ENCODE data around the gene CNTNAP3B.
"Not testable (repeated sequence)": the region's sequence is repeated elsewhere in the genome, so short reads cannot be mapped to it uniquely, and the experiment has no call there.

Gene CNTNAP3B

DNA sequence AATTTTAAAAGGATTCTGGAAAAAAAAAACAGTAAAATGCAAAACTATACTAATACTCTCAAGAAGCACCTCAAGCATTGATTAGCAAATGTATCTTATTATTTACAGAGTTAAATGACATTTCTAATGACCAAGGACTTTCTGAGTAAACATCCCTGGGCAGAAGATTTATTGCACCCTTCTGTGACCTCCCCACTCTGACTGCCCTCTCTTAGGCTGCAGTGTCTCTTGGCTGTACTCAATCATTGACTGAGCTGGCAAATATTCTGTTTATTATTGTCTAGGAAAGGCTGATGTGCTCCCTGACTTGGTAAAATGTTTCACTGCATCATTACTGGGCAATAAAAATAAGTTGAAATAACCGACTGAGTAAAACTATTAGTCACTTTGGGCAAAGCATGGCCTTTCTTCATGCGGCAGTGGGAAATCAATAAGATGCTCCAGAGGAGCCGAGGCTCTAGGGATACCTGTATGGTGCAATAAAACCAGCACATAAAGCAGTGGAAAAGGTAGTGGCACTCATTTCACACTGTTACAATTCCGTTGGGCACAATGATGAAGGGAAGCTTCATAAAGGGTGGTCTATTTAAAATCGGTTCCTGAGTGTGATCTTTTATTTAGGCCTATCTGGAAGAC is 151.1 kb downstream of the CNTNAP3B start:
- not testable (repeated sequence) for DNase-seq (ENCODE audit: low read depth, low spot score)

DNA sequence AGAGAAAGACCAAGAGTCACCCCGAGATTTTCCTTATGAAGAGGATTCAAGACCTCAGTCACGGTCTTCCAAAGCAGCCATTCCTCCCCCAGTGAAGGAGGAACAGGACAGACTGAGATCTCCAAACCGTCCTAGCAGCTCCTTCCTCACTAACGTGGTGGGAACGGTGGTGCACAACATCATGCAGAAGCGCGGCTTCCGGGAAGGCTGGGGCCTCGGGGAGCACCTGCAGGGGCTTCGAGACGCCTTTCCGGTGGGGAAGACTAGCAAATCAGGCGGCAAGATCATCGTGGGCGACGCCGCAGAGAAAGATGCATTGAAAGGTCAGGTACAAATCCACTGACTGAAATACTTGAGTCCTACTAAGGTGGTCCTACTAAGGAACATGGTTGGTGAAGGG is 154.3 kb downstream of the CNTNAP3B start:
- DNase-seq (ENCODE audit: low read depth, low spot score), result not testable (repeated sequence)

DNA sequence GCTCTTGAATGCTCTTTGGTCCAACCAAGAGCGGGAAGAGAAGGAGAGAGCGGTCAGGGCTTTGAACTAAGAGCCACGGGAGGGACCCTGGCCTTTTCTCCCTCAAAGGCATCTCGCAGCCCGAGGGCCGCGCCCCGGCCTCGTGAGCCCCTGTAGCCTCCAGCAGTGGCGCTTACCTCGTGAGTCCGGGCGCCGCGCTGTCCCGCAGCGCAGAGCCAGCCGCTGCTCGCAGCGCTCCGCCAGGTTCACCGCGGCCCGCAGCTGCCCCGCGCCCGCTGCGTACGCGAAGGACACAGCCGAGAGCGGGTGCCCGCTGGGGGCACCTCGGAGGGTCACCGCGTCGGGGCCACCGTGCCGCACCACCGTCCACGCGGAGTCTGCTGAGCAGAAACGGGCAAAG is 176.2 kb downstream of the CNTNAP3B start:
- DNase-seq (ENCODE audit: low read depth, low spot score), result not testable (repeated sequence)

DNA sequence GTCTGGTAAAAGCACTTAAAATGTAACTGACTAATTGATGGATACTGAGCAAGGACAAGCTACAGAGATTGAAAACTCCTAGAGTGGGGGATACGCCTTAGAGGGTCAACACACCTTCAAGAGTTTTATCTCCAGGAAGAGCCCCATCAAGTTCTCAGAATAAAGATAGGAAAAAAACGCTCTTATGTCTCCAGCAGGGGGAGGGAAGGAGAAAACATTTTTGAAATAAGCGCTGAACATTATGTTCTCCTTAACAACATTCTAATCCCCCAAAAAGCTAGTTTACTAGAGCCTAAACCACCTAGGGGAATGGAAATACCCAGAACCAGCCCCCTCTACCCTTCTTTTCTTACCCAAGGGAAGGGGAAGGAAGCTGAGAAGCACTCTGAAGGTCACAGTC is 187.5 kb downstream of the CNTNAP3B start:
- DNase-seq (ENCODE audit: low read depth, low spot score), result not testable (repeated sequence)

DNA sequence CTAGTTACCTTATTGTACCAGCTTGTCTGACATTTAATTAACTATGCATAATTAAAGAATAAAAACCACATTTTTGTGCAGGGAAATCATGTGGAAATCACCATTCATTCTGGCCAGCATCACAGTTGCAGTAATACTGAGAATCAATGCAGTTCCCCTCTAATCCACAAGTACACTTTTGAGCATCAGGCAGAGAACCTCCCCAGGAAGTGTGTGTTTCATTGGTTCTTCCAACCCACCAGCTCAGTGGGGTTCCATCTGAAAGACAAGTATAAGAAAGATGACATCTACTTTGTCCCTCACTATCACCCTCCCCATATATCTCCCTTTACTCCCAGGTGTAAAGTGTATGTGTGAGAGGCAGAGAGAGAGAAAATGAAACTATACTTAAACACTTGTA is 191.1 kb downstream of the CNTNAP3B start:
- DNase-seq (ENCODE audit: low read depth, low spot score), result not testable (repeated sequence)

DNA sequence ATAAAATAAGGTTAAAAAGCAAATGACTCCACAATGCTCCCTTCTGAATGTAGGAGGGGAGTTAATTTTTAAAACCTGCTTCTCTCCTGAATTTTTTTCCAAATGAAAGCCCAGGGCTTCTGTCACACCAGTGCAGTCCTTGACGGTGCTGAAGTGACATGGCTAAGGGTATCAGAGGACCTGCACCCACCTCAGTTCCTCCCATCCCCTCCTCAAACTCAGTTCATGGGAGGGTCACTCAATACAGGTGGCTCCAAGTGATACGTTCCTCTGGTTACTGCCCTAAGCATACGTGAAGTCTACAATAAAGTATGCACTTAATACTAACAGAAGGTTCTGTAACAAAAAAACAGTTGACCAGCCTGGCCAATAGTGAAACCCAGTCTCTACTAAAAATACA is 193.5 kb downstream of the CNTNAP3B start:
- DNase-seq (ENCODE audit: low read depth, low spot score), result not testable (repeated sequence)

DNA sequence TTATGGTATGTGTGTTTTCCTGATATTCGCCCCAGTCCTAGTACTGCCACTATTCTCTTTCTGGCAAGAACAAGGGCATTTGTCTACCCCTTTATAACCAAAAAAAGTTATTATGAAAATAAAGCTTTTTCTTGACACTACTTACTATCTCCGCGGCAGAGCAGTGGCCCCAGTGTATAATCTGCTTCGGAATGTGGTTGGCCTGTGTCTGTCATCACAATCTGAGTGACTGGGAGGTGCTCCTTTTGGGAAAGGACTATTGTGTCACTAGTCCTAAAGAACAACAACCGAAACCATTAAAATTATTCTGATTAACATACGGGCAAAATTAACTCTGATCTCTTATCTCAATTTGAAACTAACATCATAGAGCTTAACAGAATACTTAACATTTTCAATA is 200.1 kb downstream of the CNTNAP3B start:
- not testable (repeated sequence) for DNase-seq (ENCODE audit: low read depth, low spot score)

DNA sequence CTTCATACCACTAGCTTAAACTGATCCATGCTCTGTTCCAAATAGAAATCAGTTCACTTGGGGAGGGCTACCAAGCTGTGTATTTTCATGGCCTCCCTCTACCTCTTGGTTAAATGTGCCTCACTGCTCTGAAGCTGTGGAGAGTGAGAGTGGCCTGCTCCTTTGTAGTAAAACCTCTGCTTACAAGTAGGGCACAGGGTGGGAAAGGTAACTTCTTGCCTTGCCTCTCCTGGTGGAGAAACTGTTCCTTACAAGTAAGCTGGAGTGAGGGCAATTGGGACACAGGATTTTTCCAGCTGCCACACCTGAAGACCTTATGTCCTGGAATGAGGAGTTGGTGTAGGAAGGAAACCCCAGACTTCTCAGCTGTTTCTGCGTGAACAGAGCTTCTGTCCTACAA is 211.9 kb downstream of the CNTNAP3B start:
- DNase-seq (ENCODE audit: low read depth, low spot score), result not testable (repeated sequence)

DNA sequence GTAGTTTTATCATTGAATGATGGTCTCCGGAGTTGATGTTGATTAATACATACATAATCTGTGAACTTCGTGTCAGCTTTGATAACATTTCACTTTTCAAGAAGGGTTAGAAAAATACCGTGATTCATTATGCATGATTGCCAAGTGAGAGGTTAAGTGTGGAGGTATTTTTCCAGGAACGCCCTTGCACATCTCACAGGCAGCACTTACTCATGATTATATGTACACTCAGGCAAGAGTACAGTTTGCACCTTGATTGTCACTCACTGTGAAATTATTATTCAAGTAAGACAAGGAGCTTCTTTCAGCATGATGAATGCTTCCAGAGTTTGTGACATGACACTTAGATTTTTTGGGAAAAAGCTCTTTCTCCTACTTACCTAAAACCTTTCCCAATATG is 223.7 kb downstream of the CNTNAP3B start:
- not testable (repeated sequence) for DNase-seq (ENCODE audit: low read depth, low spot score)

DNA sequence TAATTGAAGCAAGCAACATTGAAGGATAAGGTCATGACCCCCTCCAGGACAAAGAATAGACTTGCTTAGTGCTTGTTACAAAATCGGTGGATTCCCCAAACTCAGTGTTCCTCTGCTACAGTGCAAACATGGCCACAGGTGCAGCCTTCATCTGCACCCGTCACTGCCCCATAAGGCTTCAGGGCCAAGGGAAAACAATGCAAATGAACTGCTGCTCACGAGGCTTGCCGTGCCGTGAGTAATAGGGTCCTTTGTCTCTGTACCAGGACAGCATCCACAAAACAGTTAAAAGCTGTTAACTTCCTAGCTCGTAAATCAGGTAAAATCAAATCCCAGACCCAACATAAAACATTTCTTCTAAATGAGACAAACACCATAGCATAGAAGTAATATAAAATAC is 226.5 kb downstream of the CNTNAP3B start:
- not testable (repeated sequence) for DNase-seq (ENCODE audit: low read depth, low spot score)

DNA sequence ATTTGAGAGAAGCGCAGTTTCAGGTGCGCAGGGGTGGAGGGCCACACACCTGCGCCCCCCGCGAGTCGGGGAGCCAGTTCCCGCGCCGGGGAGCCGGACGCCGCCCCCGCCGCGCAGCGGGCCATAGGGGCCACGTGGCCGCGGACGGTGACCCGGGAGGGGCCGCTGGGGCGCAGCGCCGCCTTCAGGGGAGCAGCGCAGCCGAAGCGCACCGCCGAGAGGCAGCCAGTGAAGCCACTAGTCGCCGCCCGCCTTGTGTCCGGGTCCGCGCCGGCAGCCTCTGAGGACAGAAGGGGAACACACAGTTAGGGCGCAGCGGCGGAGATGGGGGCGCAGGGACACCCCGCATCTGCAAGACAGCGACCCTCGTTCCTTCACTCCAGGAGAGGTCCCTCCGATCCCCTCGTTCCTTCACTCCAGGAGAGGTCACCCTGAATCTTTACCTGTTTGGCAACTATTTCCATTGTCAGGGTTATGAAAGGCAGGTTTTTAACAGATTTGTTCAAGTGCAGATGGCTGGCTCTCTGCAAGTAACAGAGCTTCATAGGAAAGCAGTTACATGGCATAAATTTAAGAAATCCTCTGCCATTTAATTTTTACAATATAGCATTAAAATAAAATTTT is 230.4 kb downstream of the CNTNAP3B start:
- not testable (repeated sequence) for DNase-seq (ENCODE audit: low read depth, low spot score)

DNA sequence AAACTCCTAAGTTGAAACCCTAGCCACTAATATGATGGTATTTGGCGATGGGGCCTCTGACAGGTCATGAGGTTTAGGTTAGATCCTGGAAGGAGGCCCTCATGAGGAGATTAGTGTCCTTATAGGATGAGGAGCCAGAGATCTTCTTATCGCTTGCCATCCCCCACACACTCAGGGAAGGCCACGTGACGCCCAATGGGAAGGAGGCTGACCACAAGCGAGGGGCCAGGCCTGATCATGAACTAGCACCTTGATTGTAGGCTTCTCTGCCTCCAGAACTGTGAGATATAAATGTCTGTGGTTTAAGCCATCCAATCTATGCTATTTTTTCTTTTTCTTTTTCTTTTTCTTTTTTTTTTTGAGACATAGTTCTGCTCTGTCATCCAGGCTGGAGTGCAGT is 254.7 kb downstream of the CNTNAP3B start:
- not testable (repeated sequence) for DNase-seq (ENCODE audit: low read depth, low spot score)

DNA sequence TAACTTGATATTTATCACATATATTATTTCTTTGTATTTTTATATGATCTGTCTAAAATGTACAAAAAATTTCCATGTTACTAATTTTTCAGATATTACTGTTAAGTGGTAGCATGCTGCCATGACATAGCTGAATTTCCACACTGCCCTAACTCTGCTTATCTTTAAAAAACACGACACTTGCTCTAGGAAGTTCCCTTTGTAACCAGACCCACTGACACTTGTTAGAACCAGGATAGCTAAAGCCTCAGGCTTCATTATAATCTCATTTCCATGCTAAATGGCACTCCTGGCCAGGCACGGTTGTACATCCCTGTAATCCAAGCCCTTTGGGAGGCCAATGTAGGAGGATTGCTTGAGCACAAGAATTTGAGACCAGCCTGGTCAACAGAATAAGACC is 273.8 kb downstream of the CNTNAP3B start:
- not testable (repeated sequence) for DNase-seq (ENCODE audit: low read depth, low spot score)

DNA sequence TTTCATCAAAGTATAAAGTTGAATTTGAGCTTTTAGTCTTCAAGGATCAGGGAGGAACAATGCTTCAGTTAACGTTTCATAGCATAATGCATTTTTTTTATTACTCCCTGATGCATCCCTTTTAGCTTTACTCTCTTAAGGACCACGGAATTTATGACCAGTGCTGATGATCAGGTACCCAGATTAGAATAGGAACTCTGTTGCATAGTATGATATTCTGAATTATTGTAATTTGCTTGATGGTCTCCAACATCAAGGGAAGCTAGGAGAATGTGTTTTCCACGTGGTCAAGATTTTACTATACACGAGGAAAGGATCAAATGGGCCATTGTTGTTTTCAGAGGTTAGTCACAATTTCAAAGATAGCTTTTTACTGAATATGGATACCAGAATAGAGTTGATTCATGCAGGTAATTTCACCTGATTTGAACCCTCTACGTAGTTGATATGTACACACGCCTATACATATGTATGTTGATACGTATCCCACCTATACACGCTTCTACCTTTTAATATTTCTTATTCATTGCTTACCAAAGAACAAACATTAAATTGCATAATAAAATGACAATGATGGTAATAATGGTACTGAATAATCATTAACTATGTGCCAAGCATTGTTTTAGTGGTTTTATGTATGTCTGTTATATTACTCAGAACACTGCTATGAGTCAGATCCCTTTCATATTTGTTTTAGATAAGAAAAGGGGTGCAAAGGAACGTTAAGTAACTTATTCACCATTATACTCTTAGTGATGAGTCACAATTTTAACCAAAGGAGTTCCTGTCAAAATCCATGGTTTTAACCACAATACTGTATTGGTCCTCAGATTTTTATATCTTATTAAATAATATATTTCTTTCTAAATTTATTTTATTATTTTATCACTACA is 277.1 kb downstream of the CNTNAP3B start:
- not testable (repeated sequence) for DNase-seq (ENCODE audit: low read depth, low spot score)

DNA sequence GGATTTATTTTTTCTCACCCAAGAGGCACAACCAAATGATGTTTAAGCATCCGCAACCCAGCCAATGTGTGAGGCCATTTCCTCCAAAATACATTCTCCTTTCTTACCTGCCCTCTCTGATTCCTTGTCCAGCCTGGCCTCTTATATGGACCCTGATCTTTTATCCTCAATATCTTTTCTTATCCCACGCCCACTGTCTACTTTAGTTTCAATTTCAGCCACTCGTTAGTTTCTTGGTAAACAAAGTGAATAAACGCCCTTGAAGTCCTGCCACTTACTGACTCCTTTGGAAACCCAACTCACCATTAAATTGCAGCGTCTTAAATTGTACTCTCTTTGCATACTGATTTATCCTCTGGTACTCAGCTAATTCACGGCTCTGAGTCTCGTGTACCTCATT is 281.4 kb downstream of the CNTNAP3B start:
- not testable (repeated sequence) for DNase-seq (ENCODE audit: low read depth, low spot score)
